ENCODE measurements around the gene PINK1. TPM values are rescaled to one million over a fixed set of nuclear protein-coding genes. Genes with fewer than 3 reads are reported as not detected.

The PINK1 gene
- total and polyA plus RNA-seq, 2 of the 13 experiments (the other 11 are each of a cell fraction or from before 2014, with no cell fraction given), result 15.3 to 16.1 TPM

GRCh38 chr1:20661207-20662109 lies 28.2 kb downstream of the PINK1 start, which contains the start of gene DDOST (continued):
- TF ChIP-seq GTF3A (CRISPR knock-in tag; conservative IDR thresholded peaks at IDR 0.05) (no peak), SP1 (IDR thresholded peaks at IDR 0.05) (no peak), SP1 (CRISPR knock-in tag; IDR thresholded peaks at IDR 0.05) (peak; percentile 77), POGZ (CRISPR knock-in tag; IDR thresholded peaks at IDR 0.05) (peak; percentile 78), SIX4 (CRISPR knock-in tag; IDR thresholded peaks at IDR 0.05) (peak; percentile 7; the same call in 1 of the 2 replicates), ZNF547 (CRISPR knock-in tag; IDR thresholded peaks at IDR 0.05) (peak; percentile 71; the same call in 1 of the 2 replicates), ZNF18 (CRISPR knock-in tag; IDR thresholded peaks at IDR 0.05; ENCODE audit: insufficient replicate concordance) (peak; percentile 67), ATF4 (CRISPR knock-in tag; IDR thresholded peaks at IDR 0.05) (0 out of 4 replicates have a peak, but pooled peaks of 1 of the 2 experiments have one; percentile 20), TFAP4 (IDR thresholded peaks at IDR 0.05; ENCODE audit: borderline replicate concordance, low read depth) (peak; percentile 55; the same call in 1 of the 2 replicates)
- TF ChIP-seq, protein P1, sequence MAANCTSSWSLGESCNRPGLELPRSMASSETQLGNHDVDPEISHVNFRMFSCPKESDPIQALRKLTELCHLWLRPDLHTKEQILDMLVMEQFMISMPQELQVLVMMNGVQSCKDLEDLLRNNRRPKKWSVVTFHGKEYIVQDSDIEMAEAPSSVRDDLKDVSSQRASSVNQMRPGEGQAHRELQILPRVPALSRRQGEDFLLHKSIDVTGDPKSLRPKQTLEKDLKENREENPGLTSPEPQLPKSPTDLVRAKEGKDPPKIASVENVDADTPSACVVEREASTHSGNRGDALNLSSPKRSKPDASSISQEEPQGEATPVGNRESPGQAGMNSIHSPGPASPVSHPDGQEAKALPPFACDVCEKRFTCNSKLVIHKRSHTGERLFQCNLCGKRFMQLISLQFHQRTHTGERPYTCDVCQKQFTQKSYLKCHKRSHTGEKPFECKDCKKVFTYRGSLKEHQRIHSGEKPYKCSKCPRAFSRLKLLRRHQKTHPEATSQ (CRISPR knock-in tag; IDR thresholded peaks at IDR 0.05; ENCODE audit: borderline replicate concordance), result peak; percentile 91; the same call in 1 of the 2 replicates
- TF ChIP-seq, protein P2, sequence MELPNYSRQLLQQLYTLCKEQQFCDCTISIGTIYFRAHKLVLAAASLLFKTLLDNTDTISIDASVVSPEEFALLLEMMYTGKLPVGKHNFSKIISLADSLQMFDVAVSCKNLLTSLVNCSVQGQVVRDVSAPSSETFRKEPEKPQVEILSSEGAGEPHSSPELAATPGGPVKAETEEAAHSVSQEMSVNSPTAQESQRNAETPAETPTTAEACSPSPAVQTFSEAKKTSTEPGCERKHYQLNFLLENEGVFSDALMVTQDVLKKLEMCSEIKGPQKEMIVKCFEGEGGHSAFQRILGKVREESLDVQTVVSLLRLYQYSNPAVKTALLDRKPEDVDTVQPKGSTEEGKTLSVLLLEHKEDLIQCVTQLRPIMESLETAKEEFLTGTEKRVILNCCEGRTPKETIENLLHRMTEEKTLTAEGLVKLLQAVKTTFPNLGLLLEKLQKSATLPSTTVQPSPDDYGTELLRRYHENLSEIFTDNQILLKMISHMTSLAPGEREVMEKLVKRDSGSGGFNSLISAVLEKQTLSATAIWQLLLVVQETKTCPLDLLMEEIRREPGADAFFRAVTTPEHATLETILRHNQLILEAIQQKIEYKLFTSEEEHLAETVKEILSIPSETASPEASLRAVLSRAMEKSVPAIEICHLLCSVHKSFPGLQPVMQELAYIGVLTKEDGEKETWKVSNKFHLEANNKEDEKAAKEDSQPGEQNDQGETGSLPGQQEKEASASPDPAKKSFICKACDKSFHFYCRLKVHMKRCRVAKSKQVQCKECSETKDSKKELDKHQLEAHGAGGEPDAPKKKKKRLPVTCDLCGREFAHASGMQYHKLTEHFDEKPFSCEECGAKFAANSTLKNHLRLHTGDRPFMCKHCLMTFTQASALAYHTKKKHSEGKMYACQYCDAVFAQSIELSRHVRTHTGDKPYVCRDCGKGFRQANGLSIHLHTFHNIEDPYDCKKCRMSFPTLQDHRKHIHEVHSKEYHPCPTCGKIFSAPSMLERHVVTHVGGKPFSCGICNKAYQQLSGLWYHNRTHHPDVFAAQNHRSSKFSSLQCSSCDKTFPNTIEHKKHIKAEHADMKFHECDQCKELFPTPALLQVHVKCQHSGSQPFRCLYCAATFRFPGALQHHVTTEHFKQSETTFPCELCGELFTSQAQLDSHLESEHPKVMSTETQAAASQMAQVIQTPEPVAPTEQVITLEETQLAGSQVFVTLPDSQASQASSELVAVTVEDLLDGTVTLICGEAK (IDR thresholded peaks at IDR 0.05), result peak; percentile 87
- TF ChIP-seq, protein P2 (CRISPR knock-in tag; IDR thresholded peaks at IDR 0.05), result no peak; the same call in 1 of the 2 replicates

Data from HepG2 (cell line).